Measurements from ENCODE around the gene CD79B.
A peak's percentile ranks its signal among the peaks of the same experiment; 100 is the strongest.

The CD79B gene

GRCh38 chr17:63950940-63951907, 19.1 kb upstream of the CD79B start:
- no peak for DNase-seq

GRCh38 chr17:63949576-63950250, 17.6 kb upstream of the CD79B start:
- DNase-seq = peak; percentile 67

GRCh38 chr17:63948521-63948920, 16.4 kb upstream of the CD79B start:
- no peak for DNase-seq

GRCh38 chr17:63947711-63948330, 15.7 kb upstream of the CD79B start:
- DNase-seq = no peak

GRCh38 chr17:63946440-63947363, 14.6 kb upstream of the CD79B start:
- no peak for DNase-seq

GRCh38 chr17:63945784-63946439, 13.8 kb upstream of the CD79B start:
- DNase-seq = peak; percentile 22

- no peak for DNase-seq
Observed at GRCh38 chr17:63944736-63945499, 12.8 kb upstream of the CD79B start.

GRCh38 chr17:63943745-63944144, 11.6 kb upstream of the CD79B start:
- DNase-seq = no peak

GRCh38 chr17:63942309-63942985, 10.3 kb upstream of the CD79B start:
- DNase-seq = no peak

- DNase-seq = no peak
Observed at GRCh38 chr17:63941751-63942150, 9.6 kb upstream of the CD79B start.

GRCh38 chr17:63941162-63941561, 9.0 kb upstream of the CD79B start:
- DNase-seq = no peak

GRCh38 chr17:63940584-63940983, 8.5 kb upstream of the CD79B start:
- DNase-seq = no peak

GRCh38 chr17:63939884-63940283, 7.8 kb upstream of the CD79B start:
- DNase-seq = no peak

- DNase-seq = no peak
Observed at GRCh38 chr17:63939401-63939800, 7.3 kb upstream of the CD79B start.

- no peak for DNase-seq
Observed at GRCh38 chr17:63937920-63938319, 5.8 kb upstream of the CD79B start.

- no peak for DNase-seq
Observed at GRCh38 chr17:63937319-63937718, 5.2 kb upstream of the CD79B start.

- DNase-seq = no peak
Observed at GRCh38 chr17:63934183-63935112, 2.3 kb upstream of the CD79B start.

- no peak for DNase-seq
Observed at GRCh38 chr17:63933598-63933997, 1.5 kb upstream of the CD79B start.

GRCh38 chr17:63932721-63933120, 590 bp upstream of the CD79B start:
- no peak for DNase-seq
